Activated CD4-positive, alpha-beta T cell treated with anti-CD3 and anti-CD28 coated beads, Interleukin-2, amount 50 U/mL, for 48 hours (primary cell): Measurements from ENCODE around the gene RRM2.

Source experiments
- DNase-seq, 2 experiments: peaks; one replicate each; pipeline ENCODE4 v3.0.0-alpha.2; 2020

RRM2 gene

GRCh38 chr2:10122500-10123280 is at the start of gene RRM2:
Gene RRM2 (plus strand): TSS chr2:10122739. CDS start chr2:10122799, 60 bp downstream.
- DNase-seq: peak; percentile 95 to 97

DNA sequence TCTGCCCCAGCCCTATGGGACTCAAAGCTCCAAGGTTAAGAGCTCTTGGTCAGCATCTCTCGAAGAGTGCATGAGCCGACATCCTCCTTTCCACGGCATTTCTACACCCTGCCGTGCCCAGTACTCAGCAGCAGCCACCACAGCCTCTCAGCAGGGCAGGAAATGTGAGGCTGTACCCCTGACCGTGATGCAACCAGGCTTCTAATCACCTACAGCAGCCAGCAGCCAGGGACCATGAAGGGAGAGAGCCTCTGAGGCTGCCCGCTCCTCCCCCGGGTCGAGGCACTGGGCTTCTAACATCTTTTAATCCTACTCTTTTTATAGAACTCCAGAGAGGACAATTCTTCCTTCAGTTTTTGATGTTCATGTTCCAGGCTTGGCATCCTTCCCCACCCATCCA is 48.8 kb upstream of the RRM2 start:
- no peak for DNase-seq

DNA sequence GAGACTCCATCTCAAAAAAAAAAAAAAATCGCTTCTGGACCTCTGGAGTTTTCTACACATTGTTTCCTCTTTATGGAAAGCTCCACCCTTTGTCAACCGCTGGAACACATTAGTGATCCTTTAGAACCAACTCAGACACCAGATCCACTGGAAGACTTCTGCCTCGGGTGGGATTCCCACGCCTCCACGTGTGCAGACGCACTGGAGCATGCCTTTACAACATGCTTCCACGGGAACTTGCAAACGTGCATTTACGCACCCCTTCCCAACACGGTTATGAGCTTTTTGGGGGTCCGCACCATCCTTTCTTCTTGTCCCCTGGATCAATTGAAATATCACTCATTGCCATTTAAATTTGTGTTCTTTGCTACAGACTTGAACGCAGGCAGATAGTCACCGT is 47.4 kb upstream of the RRM2 start:
- no peak for DNase-seq

DNA sequence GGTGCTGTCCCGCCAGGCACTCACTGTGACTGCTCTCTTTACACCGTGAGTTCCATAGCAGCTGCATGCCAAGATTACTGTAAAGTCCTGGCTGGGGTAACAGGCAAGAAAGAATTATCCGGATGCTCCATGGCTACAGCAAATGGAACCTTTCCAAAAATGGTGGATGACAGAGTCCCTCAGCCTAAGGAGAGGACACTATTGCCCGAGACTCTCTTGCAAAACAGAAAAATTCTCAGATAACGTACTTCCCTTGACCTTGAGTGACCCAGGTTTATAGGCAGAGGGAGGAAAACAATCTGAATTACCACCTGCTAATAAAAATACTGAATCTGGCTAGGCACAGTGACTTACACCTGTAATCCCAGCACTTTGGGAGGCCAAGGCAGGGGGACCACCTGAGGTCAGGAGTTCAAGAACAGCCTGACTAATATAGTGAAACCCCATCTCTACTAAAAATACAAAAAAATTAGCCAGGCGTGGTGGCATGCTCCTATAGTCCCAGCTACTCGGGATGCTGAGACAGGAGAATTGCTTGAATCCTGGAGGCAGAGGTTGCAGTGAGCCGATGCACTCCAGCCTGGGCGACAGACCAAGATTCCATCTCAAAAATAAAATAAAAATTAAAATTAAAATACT is 46.8 kb upstream of the RRM2 start:
- DNase-seq: no peak

GRCh38 chr2:10076511-10076910 is 46.0 kb upstream of the RRM2 start:
- no peak for DNase-seq

GRCh38 chr2:10076988-10077527 is 45.5 kb upstream of the RRM2 start:
- DNase-seq: no peak

DNA sequence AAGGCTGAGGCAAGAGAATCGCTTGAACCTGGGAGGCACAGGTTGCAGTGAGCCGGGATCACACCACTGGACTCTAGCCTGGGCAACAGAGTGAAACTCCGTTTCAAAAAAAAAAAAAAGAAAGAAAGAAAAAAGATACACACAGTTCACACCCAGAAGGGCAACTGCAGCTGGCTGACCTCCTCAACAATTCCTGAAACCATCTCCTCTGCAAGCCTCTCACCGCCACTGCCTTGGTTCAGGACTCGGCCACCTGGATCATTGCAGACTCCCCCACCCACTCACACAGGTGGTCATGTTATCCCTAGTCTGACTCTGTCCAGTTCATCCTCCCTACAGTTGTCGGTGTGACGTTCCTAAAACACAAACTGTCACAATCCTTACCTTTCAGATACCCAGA is 44.5 kb upstream of the RRM2 start:
- DNase-seq: no peak

DNA sequence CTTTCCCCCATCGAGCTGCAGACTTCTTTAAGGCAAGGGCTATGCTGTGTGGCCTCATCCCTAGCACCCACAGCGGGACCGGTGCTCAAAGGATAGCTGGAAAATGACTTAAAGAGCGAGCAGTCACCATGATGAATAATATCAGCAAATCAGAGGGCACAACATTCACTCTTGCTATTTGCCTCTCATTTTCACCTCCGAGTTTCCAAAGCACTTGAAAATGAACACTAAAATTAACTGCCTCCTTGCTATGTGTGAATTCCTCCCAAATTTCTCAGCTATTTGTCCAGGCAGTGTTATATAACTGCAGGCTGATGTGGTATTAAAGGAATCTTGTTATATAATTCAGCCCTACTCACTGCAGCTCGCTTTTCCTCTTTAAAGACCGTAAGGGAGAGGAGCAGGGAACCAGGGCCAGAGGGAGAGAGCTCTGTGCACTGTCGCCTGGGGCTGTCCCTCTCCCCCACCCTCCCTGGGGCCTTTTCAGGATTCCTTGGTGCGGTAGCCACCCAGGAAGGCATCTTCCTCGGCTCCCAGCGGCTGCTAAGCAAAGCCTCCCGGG is 43.8 kb upstream of the RRM2 start:
- DNase-seq: no peak

DNA sequence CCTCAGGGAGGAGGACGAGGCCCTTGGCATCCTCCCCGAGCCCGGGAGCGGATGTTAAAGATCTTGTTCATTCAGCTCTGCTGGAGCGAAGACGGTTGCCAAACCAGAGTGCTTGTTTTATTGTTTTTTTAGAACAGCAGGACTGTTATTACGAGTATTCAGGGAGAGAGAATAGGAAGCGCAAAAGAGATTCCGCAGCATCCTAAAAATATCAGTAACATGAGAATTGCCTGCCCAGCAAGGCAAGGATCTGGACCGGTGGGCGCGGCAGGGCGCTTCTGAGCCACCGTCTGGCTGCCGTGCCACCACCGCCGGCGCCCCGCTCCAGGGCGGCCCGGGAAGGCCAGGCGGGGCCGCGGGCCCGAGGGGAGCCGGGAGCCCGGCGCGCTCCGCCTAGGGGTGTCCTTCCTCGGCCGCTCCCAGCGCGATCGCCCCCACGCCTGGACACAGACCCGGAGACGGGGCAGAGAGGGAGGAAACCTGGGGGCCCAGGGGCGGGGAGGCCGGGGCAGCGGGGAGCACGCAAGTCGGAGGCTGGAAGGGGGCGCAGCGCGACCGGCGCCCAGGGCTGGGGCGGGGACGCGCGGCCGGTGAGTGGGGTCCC is 43.2 kb upstream of the RRM2 start:
- peak; percentile 13 to 16 for DNase-seq

DNA sequence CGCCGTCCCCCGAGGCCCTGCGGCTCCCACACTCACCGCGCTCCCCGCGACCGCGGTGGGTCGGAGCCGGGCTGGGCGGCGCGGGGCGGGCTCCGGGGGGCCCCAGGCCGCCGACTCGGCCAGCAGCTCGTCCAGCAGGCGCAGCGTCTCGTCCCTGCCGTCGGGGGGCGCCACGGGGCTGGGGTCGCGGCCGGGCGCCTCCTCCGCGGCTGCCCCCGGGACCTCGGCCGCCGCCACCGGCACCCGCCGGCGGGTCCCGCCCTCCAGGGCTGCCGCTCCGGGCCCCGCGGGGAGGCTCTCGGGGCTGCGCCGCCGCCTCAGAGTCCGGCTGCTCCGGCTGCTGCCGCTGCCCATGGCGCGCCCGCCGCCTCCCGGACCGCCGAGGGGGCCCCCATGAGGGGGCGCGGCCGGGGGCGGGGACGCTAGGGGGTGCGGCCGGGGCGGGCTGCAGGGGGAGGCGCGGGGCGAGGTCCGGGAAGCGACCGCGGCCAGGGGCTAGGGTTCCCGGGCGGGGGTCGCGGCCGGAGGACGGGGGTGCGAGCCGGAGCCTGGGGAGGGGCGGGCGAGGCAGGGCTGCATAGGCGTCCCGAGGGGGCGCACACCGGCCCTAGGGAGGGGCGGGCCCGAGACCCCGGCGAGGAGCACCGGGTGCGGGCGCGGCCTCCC is 42.5 kb upstream of the RRM2 start, which contains the start of gene CYS1:
CYS1 (minus strand) TSS at position 542 of the 666 bp plus-strand sequence; CDS start at position 354, 188 bp downstream.
- DNase-seq: peak; percentile 16 to 20

- peak; percentile 12 to 31 for DNase-seq
These were observed 41.8 kb upstream of the RRM2 start for GRCh38 chr2:10080536-10081304.

- no peak for DNase-seq
These were observed 39.5 kb upstream of the RRM2 start for GRCh38 chr2:10083046-10083445.

- no peak for DNase-seq
These were observed 38.8 kb upstream of the RRM2 start for GRCh38 chr2:10083692-10084211.

DNA sequence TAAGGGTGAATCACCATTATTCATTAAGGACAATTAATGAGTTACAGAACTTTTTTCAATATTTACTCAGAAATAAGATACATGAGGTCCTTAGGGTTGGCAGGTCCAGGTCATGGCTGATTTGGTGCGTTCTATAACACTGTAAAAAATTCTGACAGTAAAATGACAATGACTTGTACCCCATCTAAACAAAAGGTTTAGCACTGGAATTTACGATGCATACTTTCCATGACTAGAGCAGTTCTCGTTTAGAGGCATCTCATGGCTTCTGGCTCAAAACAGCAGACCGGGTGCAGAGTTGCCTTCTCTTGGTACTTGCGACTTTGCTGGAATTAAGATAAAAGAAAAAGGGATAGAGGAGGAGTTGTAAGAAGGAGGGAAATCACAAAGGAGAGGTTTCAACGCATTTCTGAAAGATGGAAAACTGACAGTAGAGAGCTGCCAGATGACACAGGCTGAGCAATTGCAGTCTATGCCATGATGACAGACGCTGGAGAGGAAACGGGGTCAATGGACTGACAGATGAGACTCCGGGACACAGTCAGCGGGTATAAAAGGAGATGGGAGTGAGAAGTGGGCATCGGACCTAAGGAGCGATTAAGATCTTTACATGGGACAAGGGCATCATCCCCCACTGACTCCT is 38.2 kb upstream of the RRM2 start:
- DNase-seq: no peak

DNA sequence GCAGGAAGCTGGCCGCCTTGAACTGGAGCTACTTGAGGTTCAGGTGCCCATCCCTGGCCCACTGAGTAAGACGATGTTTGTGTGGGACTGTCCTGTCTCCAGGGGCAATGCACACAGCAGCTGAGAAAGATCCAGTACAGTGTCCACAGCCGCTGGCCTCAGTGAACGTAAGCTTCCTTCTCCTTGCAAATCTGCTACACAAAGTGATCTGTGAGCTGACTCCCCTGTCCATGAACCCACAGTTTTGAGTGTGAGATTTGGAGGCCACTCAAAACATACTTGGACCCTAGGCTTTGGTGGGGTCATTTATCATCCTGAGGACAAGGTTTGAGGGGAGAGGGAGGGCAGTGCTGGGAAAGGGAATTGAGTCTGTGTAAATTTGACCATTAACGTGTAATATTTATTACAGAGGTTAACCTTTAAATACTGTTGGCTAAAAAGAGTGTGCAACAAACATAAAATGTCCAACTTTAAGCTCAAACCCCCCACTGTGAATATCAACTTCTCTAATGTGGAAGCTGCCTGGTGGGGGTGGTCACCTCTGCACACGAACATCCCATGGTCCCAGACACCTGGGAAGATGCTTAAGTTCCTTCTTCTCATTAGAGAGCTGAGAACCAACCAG is 37.4 kb upstream of the RRM2 start:
- DNase-seq: no peak

DNA sequence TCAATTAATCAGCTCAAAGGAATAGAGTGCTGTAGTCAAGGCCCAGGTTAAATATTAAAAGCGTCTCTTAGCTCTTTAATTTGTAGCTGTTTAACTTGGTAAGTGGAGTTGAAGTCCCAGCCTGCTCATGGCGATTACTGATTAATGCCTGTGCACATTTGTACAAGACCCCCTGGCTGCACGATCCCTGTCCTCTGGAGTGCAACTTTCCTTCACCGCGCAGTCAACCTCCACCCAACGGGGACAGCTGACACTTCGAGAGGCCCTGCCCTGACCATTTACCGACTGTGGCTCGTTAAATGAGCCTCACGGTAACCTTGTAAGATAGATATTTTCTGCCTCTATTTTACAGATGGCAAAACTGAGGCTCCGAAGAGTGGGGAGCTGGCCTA is 36.9 kb upstream of the RRM2 start:
- DNase-seq: no peak

GRCh38 chr2:10086950-10087349 is 35.6 kb upstream of the RRM2 start:
- no peak for DNase-seq

- DNase-seq: no peak
These were observed 35.2 kb upstream of the RRM2 start for GRCh38 chr2:10087360-10087759.

DNA sequence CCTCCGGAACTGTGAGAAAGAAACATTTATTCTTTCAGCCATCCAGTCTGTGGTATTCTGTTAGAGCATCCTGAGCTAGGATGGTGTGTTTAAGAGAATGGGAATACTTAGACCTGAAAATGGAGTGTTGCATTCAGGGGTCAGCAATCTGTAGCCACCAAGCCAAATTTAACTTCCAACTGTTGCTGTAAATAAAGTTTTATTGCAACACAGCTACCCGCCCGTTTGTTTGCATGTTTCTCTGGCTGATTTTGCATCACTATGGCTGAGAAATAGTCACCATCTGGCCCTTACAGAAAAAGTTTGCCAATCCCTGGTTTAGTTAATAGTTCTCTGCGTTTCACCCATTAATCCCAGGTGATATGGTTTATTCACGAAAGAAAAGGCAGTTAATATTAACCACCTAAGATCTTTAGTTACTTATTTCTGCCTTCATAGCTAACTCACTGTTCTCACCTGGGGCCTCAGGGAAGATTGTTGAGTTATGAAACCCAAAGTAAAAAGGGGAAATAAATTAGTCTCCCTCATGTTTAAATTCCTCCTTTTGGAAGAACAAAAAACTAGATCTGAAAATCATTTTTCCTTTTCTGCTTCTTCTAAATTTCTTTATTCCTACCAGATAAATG is 32.9 kb upstream of the RRM2 start:
- no peak for DNase-seq

GRCh38 chr2:10091182-10091888 is 31.2 kb upstream of the RRM2 start:
- DNase-seq: peak; percentile 19 to 39
